ENCODE measurements around the gene TFR2.

DNA sequence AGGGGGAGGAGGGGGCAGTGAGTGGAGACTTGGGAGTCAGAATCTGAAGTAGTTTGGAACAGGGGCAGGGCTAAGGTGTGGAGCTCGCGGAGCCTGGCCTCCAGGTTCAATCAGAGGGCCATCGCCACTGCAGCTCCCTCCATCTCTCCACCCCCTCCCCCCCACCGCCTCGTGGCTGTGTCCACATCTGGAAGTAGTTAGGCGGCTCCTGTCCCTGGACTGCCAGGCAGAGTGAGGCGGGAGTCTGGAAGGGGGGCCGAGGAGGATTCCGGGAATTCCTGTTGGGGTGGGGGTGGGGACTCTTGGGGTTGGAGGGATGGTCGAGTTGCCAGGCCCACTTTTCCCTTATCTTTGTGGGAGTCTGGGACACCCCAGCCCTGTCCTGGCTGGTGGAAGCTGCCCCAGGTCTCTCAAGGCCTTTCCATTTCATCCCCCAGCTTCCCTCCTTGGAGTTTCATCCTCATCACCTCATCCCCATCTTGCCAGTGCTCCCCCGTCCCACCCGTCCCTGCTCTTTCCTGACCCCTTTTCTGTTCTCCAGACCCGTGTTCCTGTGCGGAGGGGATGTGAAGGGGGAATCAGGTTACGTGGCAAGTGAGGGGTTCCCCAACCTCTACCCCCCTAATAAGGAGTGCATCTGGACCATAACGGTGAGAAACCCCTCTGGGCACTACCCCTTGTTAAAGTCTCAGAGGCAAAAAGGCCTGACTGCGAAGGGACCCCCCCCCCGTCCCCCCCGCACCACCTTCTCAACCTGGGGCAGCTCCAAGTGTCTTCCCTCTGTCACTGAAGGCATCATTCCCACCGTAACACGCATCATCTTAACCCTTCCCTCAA lies 38.2 kb downstream of the TFR2 start:
- TF ChIP-seq CTCF (conservative IDR thresholded peaks at IDR 0.05) (no peak), ZFX (IDR thresholded peaks at IDR 0.05) (no peak)

Data from C4-2B (cell line).